ENCODE results near the gene ALDH4A1.

- TF ChIP-seq YY1 (IDR thresholded peaks at IDR 0.05; ENCODE audit: low read depth) (no peak), REST (IDR thresholded peaks at IDR 0.05; ENCODE audit: low read depth) (no peak), ZBTB7A (IDR thresholded peaks at IDR 0.05; ENCODE audit: low read depth) (no peak), RAD21 (IDR thresholded peaks at IDR 0.05; ENCODE audit: low read depth) (no peak), NFIC (IDR thresholded peaks at IDR 0.05) (no peak), MAX (IDR thresholded peaks at IDR 0.05) (no peak), EGR1 (IDR thresholded peaks at IDR 0.05) (no peak), EP300 (IDR thresholded peaks at IDR 0.05; ENCODE audit: borderline replicate concordance) (no peak), CREB1 (IDR thresholded peaks at IDR 0.05; ENCODE audit: low read depth) (no peak), FOXM1 (IDR thresholded peaks at IDR 0.05; ENCODE audit: borderline replicate concordance, low read depth) (no peak), CEBPB (IDR thresholded peaks at IDR 0.05) (no peak)
These were observed 49.5 kb upstream of the ALDH4A1 start for GRCh38 chr1:18951818-18952391.
